ENCODE measurements around the gene CCND1.

Gene CCND1

DNA sequence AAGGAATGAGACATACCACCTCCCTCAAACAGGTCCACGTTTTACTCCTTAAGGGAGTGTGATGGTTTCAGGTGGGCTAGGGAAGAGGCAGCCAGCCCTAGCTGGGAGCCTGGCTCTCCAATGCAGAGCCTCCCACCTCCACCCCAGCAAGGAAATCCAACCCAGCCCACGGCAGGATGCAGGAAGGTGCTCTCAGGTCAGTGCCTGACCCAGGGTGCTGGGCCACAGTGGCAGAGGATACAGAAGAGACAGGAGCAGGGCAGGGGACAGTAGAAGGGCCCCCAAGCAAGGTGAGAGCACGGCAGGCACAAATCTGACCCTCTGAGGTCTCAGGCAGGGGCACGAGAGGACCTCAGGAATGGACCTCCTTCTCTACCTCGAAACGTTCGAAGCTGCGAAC lies 26.9 kb upstream of the CCND1 start:
- Histone ChIP-seq H3K4me1 (no peaks in the 10 kb centered on the region), H3K4me3 (no peak overlapping the region), H3K27me3 (peaks cover 0 to 9% of the 10 kb centered on the region in 2 donors), H3K36me3 (no peaks in the 10 kb centered on the region), H3K27ac (no peak overlapping the region), H3K9me3 (peaks cover 0 to 5% (median 5%) of the 10 kb centered on the region in 3 donors)
- no peak for TF ChIP-seq CTCF (IDR thresholded peaks at IDR 0.05)
- no peak for DNase-seq
- intact Hi-C loops (cut with DNase I; ENCODE audit: low total_unique reads): no loop called here

GRCh38 chr11:69615545-69616278 lies 25.2 kb upstream of the CCND1 start:
- Histone ChIP-seq H3K36me3 (no peaks in the 10 kb centered on the region), H3K9me3 (no peaks in the 10 kb centered on the region), H3K27me3 (peaks cover 0 to 9% of the 10 kb centered on the region in 2 donors), H3K27ac (no peak overlapping the region), H3K4me1 (no peaks in the 10 kb centered on the region), H3K4me3 (no peak overlapping the region)
- intact Hi-C loops (cut with DNase I; ENCODE audit: low total_unique reads): no loop called here
- no peak for DNase-seq
- no peak for TF ChIP-seq CTCF (IDR thresholded peaks at IDR 0.05)

GRCh38 chr11:69617220-69617619 lies 23.7 kb upstream of the CCND1 start:
- H3K27ac ChIP-seq: no peak overlapping the region
- H3K27me3 ChIP-seq: peaks cover 0 to 9% of the 10 kb centered on the region in 2 donors

DNA sequence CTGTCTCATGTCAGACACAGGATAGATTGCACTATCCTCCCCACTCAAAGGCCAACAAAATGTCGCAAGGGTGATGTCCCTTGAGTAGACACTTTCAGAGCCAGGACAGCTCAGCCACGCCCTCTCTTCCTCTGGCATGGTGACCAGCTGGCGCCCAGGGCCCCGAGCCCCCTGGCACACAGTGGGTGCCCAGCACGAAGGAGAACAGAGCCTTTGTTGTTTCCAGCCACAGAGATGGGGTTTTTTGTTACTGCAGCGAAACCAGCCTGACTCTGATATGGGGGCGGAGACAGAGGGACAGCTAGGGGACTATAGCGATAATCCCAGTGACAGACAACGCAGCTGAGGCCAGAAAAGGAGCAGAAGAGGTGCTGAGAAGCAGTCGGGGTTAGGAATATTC lies 23.3 kb upstream of the CCND1 start:
- intact Hi-C loops (cut with DNase I; ENCODE audit: low total_unique reads): no loop called here
- Histone ChIP-seq H3K36me3 (no peaks in the 10 kb centered on the region), H3K27ac (no peak overlapping the region), H3K4me1 (no peaks in the 10 kb centered on the region), H3K27me3 (peaks cover 0 to 9% of the 10 kb centered on the region in 2 donors), H3K4me3 (no peak overlapping the region), H3K9me3 (no peaks in the 10 kb centered on the region)
- TF ChIP-seq CTCF (IDR thresholded peaks at IDR 0.05): no peak
- DNase-seq: no peak

More at GRCh38 chr11:69617220-69617619, 23.7 kb upstream of the CCND1 start:
- no peak for TF ChIP-seq CTCF (IDR thresholded peaks at IDR 0.05)
- DNase-seq: no peak
- Histone ChIP-seq H3K9me3 (no peaks in the 10 kb centered on the region), H3K4me3 (no peak overlapping the region), H3K4me1 (no peaks in the 10 kb centered on the region), H3K36me3 (no peaks in the 10 kb centered on the region)
- intact Hi-C loops (cut with DNase I; ENCODE audit: low total_unique reads): no loop called here

DNA sequence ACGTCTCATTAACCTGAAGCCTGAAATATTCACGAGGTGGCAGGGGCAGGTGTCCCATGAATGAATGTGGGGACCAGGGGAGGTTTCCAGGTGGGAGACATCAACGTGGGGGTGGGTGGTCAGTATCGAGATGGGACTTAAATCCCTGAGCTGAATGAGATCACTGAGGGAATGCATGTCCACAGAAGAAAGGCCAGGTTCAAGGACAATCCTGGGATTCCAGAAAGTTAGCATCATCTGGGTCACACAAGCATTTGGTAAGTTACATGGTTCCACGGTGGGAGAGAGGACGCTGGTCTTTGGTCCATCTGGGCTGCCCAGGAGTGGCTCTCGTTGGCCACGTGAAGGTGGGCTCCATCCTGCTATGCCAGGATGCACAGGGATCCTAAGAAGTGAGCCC lies 22.7 kb upstream of the CCND1 start:
- TF ChIP-seq CTCF (IDR thresholded peaks at IDR 0.05): no peak
- no peak overlapping the region for H3K4me3 ChIP-seq
- H3K4me1 ChIP-seq: no peaks in the 10 kb centered on the region
- intact Hi-C loops (cut with DNase I; ENCODE audit: low total_unique reads): no loop called here
- H3K27me3 ChIP-seq: peaks cover 0 to 9% of the 10 kb centered on the region in 2 donors
- no peak for DNase-seq
- no peaks in the 10 kb centered on the region for H3K36me3 ChIP-seq
- H3K9me3 ChIP-seq: no peaks in the 10 kb centered on the region
- H3K27ac ChIP-seq: no peak overlapping the region
